K562 (cell line): ENCODE data around the gene NPIPA3. TPM values are rescaled to one million over a fixed set of nuclear protein-coding genes. Genes with fewer than 3 reads are reported as not detected.

ENCODE experiments used
- ATAC-seq: fragments of 200-7000 bp; cut with Tn5 transposase; 3 replicates; pipeline ENCODE4 v1.9.1; 2020; ENCODE audit warnings: moderate library complexity
- BruUV-seq: library from RNA; stranded (reverse); fragments of 400-500 nt; replicated peaks from 2 replicates; lab custom pipeline; 2021; lab: Mats Ljungman, UMichigan
- CTCF ChIA-PET: fragments of 300-600 bp; formaldehyde crosslinking; extraction: SDS; loops from one replicate; lab custom pipeline; 2021; ENCODE audit warnings: low intra/inter-chr PET ratio; lab: Yijun Ruan, JAX
- POLR2A ChIA-PET: fragments of 300-600, 350-650 bp; sonication (Branson Sonifier 250); formaldehyde crosslinking; extraction: SDS; loops from one replicate; lab custom pipeline; 2021; ENCODE audit warnings: antibody characterized with exemption, inconsistent platforms; lab: Yijun Ruan, JAX
- DNase-seq, 4 experiments: peaks; one replicate each; pipeline versions ENCODE4 v3.0.0 to v3.0.0-alpha.2; 2011 to 2018; ENCODE audit warnings: low spot score in 3 of 4, mixed read lengths in 3 of 4; ENCODE audit errors: extremely low read depth in 1 of 4
- FAIRE-seq: peaks from 2 replicates; lab custom pipeline; 2011; peaks lifted over from hg19 to GRCh38; lab: Jason Lieb, UNC
- H2AFZ ChIP-seq: 2 replicates; pipeline ENCODE4 v1.6.0; 2011; ENCODE audit warnings: low read depth, low read length, control low read depth, inconsistent platforms
- H3K27ac ChIP-seq: fragments of 200-600 bp; 3 replicates; pipeline ENCODE4 v1.8.0; 2011; ENCODE audit warnings: low read depth, mild to moderate bottlenecking, control low read depth, inconsistent platforms, low read length, moderate library complexity, mixed read lengths; ENCODE audit errors: extremely low read depth
- H3K27me3 ChIP-seq, 2 experiments: fragments of 300-600 bp in 1 of 2; 2 replicates in 1 of 2; 3 replicates in 1 of 2; pipeline versions ENCODE4 v1.6.0 to v1.8.0; 2011; ENCODE audit warnings: inconsistent platforms in 2 of 2, low read length in 2 of 2, mild to moderate bottlenecking in 1 of 2, mixed read lengths in 1 of 2, moderate library complexity in 1 of 2; ENCODE audit not compliant: control insufficient read depth in 2 of 2, insufficient read depth in 2 of 2
- H3K36me3 ChIP-seq: fragments of 300-600 bp; 3 replicates; pipeline ENCODE4 v1.8.0; 2011; ENCODE audit warnings: mild to moderate bottlenecking, low read length, inconsistent platforms; ENCODE audit not compliant: control insufficient read depth, insufficient read depth
- H3K4me1 ChIP-seq, 2 experiments: fragments of 200-600 bp in 1 of 2; replicated peaks in 1 of 2; 2 replicates in 1 of 2; 3 replicates in 1 of 2; pipeline versions ENCODE4 v1.5.1 to v1.8.0; 2011; ENCODE audit warnings: inconsistent platforms in 2 of 2, low read length in 2 of 2, mild to moderate bottlenecking in 1 of 2, mixed read lengths in 1 of 2, moderate library complexity in 1 of 2; ENCODE audit not compliant: control insufficient read depth in 2 of 2, insufficient read depth in 2 of 2
- H3K4me2 ChIP-seq: 2 replicates; pipeline ENCODE4 v1.6.1; 2011; ENCODE audit warnings: low read length, control low read depth, inconsistent platforms, mixed read lengths; ENCODE audit not compliant: insufficient read depth
- H3K4me3 ChIP-seq: fragments of 200-600 bp; sonication (generic), shearing (Covaris generic); 2 replicates; pipeline ENCODE4 v1.5.1; 2016; ENCODE audit warnings: control low read depth, inconsistent platforms
- H3K79me2 ChIP-seq: fragments of 200-600 bp; 3 replicates; pipeline ENCODE4 v1.8.0; 2011; ENCODE audit warnings: low read length, inconsistent platforms; ENCODE audit not compliant: control insufficient read depth, insufficient read depth
- H3K9ac ChIP-seq, 2 experiments: 2 replicates each; pipeline versions ENCODE4 v1.6.0 to v1.6.1; 2011; ENCODE audit warnings: low read depth in 2 of 2, low read length in 2 of 2, control low read depth in 1 of 2, inconsistent platforms in 1 of 2, mild to moderate bottlenecking in 1 of 2, mixed read lengths in 1 of 2; ENCODE audit not compliant: insufficient read depth in 1 of 2
- H3K9me1 ChIP-seq: one replicate; pipeline ENCODE4 v1.6.0; 2011; ENCODE audit warnings: inconsistent platforms, mild to moderate bottlenecking, low read length, moderate library complexity; ENCODE audit not compliant: control insufficient read depth, insufficient read depth
- H3K9me3 ChIP-seq: replicated peaks from 2 replicates; pipeline ENCODE4 v1.5.1; 2011; ENCODE audit warnings: low read depth, low read length, inconsistent platforms; ENCODE audit not compliant: control insufficient read depth, insufficient read depth
- H4K20me1 ChIP-seq: replicated peaks from 2 replicates; pipeline ENCODE4 v1.6.1; 2011; ENCODE audit warnings: low read length, inconsistent platforms, mixed read lengths; ENCODE audit not compliant: control insufficient read depth, insufficient read depth
- CEBPZ ChIP-seq: fragments of 150-350 bp; IDR thresholded peaks from 2 replicates; pipeline ENCODE4 v1.6.1; 2014; ENCODE audit warnings: low read depth, mild to moderate bottlenecking, low read length, borderline replicate concordance
- CHD4 ChIP-seq: fragments of 200-600 bp; sonication (generic); IDR thresholded peaks from 3 replicates; pipeline ENCODE4 v1.6.1; 2012; ENCODE audit warnings: low read depth, mild to moderate bottlenecking, mixed read lengths, low read length, inconsistent platforms; ENCODE audit not compliant: insufficient read depth, insufficient replicate concordance, poor library complexity, severe bottlenecking
- CREB5 ChIP-seq: fragments of 250-450 bp; sonication (Bioruptor Pico); IDR thresholded peaks from 2 replicates; pipeline ENCODE4 v1.5.0; 2020; ENCODE audit warnings: mild to moderate bottlenecking
- MYC ChIP-seq, 2 experiments: fragments of 250-450 bp in 1 of 2; sonication (Bioruptor Pico) in 1 of 2; IDR thresholded peaks; 2 replicates each; pipeline versions ENCODE4 v1.5.1 to v1.6.1; 2012 to 2021; ENCODE audit warnings: low read depth in 2 of 2, borderline replicate concordance in 1 of 2, improper control_type of control experiment in 1 of 2, low read length in 1 of 2, mild to moderate bottlenecking in 1 of 2, moderate library complexity in 1 of 2
- POLR2B ChIP-seq: fragments of 450-650 bp; IDR thresholded peaks from 2 replicates; pipeline ENCODE4 v1.6.1; 2018; ENCODE audit warnings: low read depth; ENCODE audit not compliant: partially characterized antibody
- SUPT5H ChIP-seq: fragments of 450-650 bp; IDR thresholded peaks from 2 replicates; pipeline ENCODE4 v1.6.1; 2016
- ZFP91 ChIP-seq: sonication (generic); formaldehyde crosslinking; IDR thresholded peaks from 2 replicates; pipeline ENCODE4 v1.8.0; 2022; ENCODE audit warnings: mild to moderate bottlenecking, missing genetic modification reagents
- ZNF395 ChIP-seq: fragments of 200-800 bp; sonication (Bioruptor generic); IDR thresholded peaks from 2 replicates; pipeline ENCODE4 v1.6.1; 2017; ENCODE audit warnings: missing genetic modification characterization, missing compliant biosample characterization
- ZNF436 ChIP-seq: fragments of 250-450, 450-650 bp; sonication (Bioruptor Pico); formaldehyde crosslinking; IDR thresholded peaks from 2 replicates; pipeline ENCODE4 v1.7.0; 2020; ENCODE audit warnings: mild to moderate bottlenecking
- ZNF511 ChIP-seq: sonication (generic); formaldehyde crosslinking; IDR thresholded peaks from 2 replicates; pipeline ENCODE4 v1.8.0; 2022; ENCODE audit warnings: mild to moderate bottlenecking, missing genetic modification reagents
- WGBS: fragments of 100-300 bp; shearing (Covaris generic); methylation state at CpG from one replicate; pipeline ENCODE4 v1.1.6; 2016; ENCODE audit warnings: low coverage, mixed read lengths; ENCODE audit not compliant: insufficient coverage; ENCODE audit errors: missing lambda C conversion rate; 5-methylcytosine and 5-hydroxymethylcytosine counted together
- in situ Hi-C: fragments of 300-500 bp; cut with MboI; formaldehyde crosslinking; loops from 4 replicates; pipeline ENCODE4 v1.15.0; 2018; ENCODE audit warnings: inconsistent platforms, mixed read lengths
- intact Hi-C: fragments of 100-400 bp; cut with micrococcal nuclease; formaldehyde crosslinking; loops from 2 replicates; pipeline ENCODE4 v1.14.2; 2022
- polyA plus RNA-seq, 8 experiments: library from polyadenylated mRNA; depleted of rRNA in 4 of 8; stranded (reverse) in 5 of 8; unstranded in 3 of 8; fragments of >200 nt; fragmentation: Nextera tagmentation in 2 of 8; fragmentation: Illumina TruSeq in 1 of 8; extraction: Ambion mirVana in 2 of 8; extraction: Trizol in 1 of 8; gene quantifications; 2 replicates each; pipeline versions ENCODE4 v1.2.1 to v1.2.3, GENCODE V29; 2011 to 2014; ENCODE audit warnings: inconsistent platforms in 1 of 8, missing spikeins in 1 of 8
- total RNA-seq, 7 experiments: library from RNA; depleted of rRNA in 6 of 7; stranded (reverse); fragments of >200 nt in 6 of 7; fragmentation: Illumina TruSeq in 2 of 7; extraction: Trizol in 2 of 7; gene quantifications; 2 replicates each; pipeline versions ENCODE4 v1.2.1 to v1.2.3, GENCODE V29; 2011 to 2021; ENCODE audit warnings: low replicate concordance in 1 of 7
- TF ChIP-seq, protein P1 (sequence below): fragments of 450-650 bp; formaldehyde crosslinking; IDR thresholded peaks from 2 replicates; pipeline ENCODE4 v1.4.0; 2020; ENCODE audit warnings: mild to moderate bottlenecking, moderate library complexity

The NPIPA3 gene
- total and polyA plus RNA-seq, 9 of the 15 experiments (the other 6 are each of a cell fraction or from before 2014, with no cell fraction given): 1.1 to 6.6 (median 2.0) TPM

- FAIRE-seq (no peak), ATAC-seq (no peak), DNase-seq (no peak)
- H3K9me1 ChIP-seq: no peaks in the 10 kb centered on the region
- in situ Hi-C loops (loop anchor here (5.0 kb wide), 1 partner anchor 55 kb away; no protein-coding TSS in a partner anchor), intact Hi-C loops (no loop called here)
- H3K4me2 ChIP-seq: no peak overlapping the region
- no peak overlapping the region for H3K27ac ChIP-seq
- no peak overlapping the region for H3K9ac ChIP-seq
- H3K36me3 ChIP-seq: no peaks in the 10 kb centered on the region
- no peaks in the 10 kb centered on the region; a peak in 1 of 5 replicates for H3K4me1 ChIP-seq
- WGBS: 39% methylated on average over 8 of the region's 8 CpGs
- POLR2A ChIA-PET: no interaction called here
- H3K79me2 ChIP-seq: no peaks in the 10 kb centered on the region
- H3K27me3 ChIP-seq: peaks cover 2 to 24% of the 10 kb centered on the region in 2 experiments; a peak in 3 of 5 replicates
- no peak overlapping the region for H3K4me3 ChIP-seq
- H3K9me3 ChIP-seq: no peaks in the 10 kb centered on the region
- BruUV-seq: no TSS peak
- H4K20me1 ChIP-seq: no peaks in the 10 kb centered on the region
- H2AFZ ChIP-seq: no peak overlapping the region
- CTCF ChIA-PET: no interaction called here
- no peak for TF ChIP-seq CHD4
- no peak for TF ChIP-seq ZNF511 (CRISPR knock-in tag)
- TF ChIP-seq, protein P1, sequence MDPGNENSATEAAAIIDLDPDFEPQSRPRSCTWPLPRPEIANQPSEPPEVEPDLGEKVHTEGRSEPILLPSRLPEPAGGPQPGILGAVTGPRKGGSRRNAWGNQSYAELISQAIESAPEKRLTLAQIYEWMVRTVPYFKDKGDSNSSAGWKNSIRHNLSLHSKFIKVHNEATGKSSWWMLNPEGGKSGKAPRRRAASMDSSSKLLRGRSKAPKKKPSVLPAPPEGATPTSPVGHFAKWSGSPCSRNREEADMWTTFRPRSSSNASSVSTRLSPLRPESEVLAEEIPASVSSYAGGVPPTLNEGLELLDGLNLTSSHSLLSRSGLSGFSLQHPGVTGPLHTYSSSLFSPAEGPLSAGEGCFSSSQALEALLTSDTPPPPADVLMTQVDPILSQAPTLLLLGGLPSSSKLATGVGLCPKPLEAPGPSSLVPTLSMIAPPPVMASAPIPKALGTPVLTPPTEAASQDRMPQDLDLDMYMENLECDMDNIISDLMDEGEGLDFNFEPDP (CRISPR knock-in tag): no peak
- no peak for TF ChIP-seq ZNF395
- no peak for TF ChIP-seq CREB5 (CRISPR knock-in tag)
- TF ChIP-seq POLR2B: no peak
- no peak for TF ChIP-seq SUPT5H
- no peak for TF ChIP-seq ZFP91
- no peak for TF ChIP-seq CEBPZ
- TF ChIP-seq MYC (IDR thresholded peaks at IDR 0.05; ENCODE audit: low read depth, low read length): no peak
- no peak for TF ChIP-seq MYC (CRISPR knock-in tag; IDR thresholded peaks at IDR 0.05; ENCODE audit: borderline replicate concordance, low read depth)
- no peak for TF ChIP-seq ZNF436 (CRISPR knock-in tag)
Observed at GRCh38 chr16:14682121-14682520, 21.1 kb upstream of the NPIPA3 start.
